ENCODE data around the gene CYFIP2. TPM values are rescaled to one million over a fixed set of nuclear protein-coding genes. Genes with fewer than 3 reads are reported as not detected.

CYFIP2 gene
- total and polyA plus RNA-seq, 2 of the 8 experiments (the other 6 are each of a cell fraction or from before 2014, with no cell fraction given): 45.1 to 80.6 TPM

- no peak overlapping the region for H3K56ac ChIP-seq (replicated peaks; ENCODE audit: insufficient read length, low read depth, low read length)
- H3K36me3 ChIP-seq (ENCODE audit: control insufficient read depth in 2 of 4, insufficient read depth in 4 of 4, low read length in 3 of 4): peaks cover 0 to 10% (median 8%) of the 10 kb centered on the region in 4 experiments; a peak in 6 of 8 replicates
- no peaks in the 10 kb centered on the region for H3K27me3 ChIP-seq (replicated peaks in 1 of 4; ENCODE audit: control insufficient read depth in 3 of 4, extremely low read depth in 1 of 4, insufficient read depth in 3 of 4, low read length in 3 of 4)
- H3K4ac ChIP-seq (replicated peaks; ENCODE audit: insufficient read length, low read depth, low read length): no peak overlapping the region
- H2BK20ac ChIP-seq (ENCODE audit: low read length): no peak overlapping the region
- H2BK15ac ChIP-seq (ENCODE audit: low read length): no peak overlapping the region
- no peak overlapping the region for H3K9ac ChIP-seq (replicated peaks in 1 of 4; ENCODE audit: extremely low read depth in 1 of 4, low read depth in 3 of 4, low read length in 3 of 4)
- H2AK5ac ChIP-seq (ENCODE audit: low read depth, low read length): no peak overlapping the region
- POLR2A ChIA-PET (ENCODE audit: partially characterized antibody): interaction anchor here (1.1 kb wide), 1 partner anchor 122 kb away, joined by 3 read pairs; no protein-coding TSS in a partner anchor
- no peaks in the 10 kb centered on the region for H3K79me1 ChIP-seq (ENCODE audit: low read depth, low read length)
- no peak overlapping the region for H4K5ac ChIP-seq (ENCODE audit: insufficient read length, low read depth, low read length)
- H2BK12ac ChIP-seq (ENCODE audit: low read depth, low read length): no peak overlapping the region
- H3K23me2 ChIP-seq (ENCODE audit: low read depth, low read length): no peaks in the 10 kb centered on the region
- no peaks in the 10 kb centered on the region for H3K4me1 ChIP-seq (replicated peaks in 1 of 4; ENCODE audit: control insufficient read depth in 3 of 4, insufficient read depth in 4 of 4, low read length in 3 of 4)
- peaks cover 0 to 5% of the 10 kb centered on the region in 2 experiments for H4K20me1 ChIP-seq (replicated peaks in 1 of 2; ENCODE audit: control insufficient read depth in 1 of 2, insufficient read depth in 2 of 2, low read length in 2 of 2)
- DNase-seq (ENCODE audit: low read depth in 1 of 2, low spot score in 2 of 2) (no peak), FAIRE-seq (no peak)
- no peak overlapping the region for H2AFZ ChIP-seq (ENCODE audit: low read length)
- no peak overlapping the region for H2BK5ac ChIP-seq (ENCODE audit: low read depth, low read length)
- no peak overlapping the region for H4K8ac ChIP-seq (ENCODE audit: extremely low read depth, insufficient read depth, low read length)
- no peak overlapping the region for H2BK120ac ChIP-seq (replicated peaks; ENCODE audit: low read depth, low read length)
- no peaks in the 10 kb centered on the region for H3K9me3 ChIP-seq (ENCODE audit: insufficient read depth in 2 of 2, low read depth in 1 of 2, low read length in 1 of 2)
- no peak overlapping the region for H3K23ac ChIP-seq (ENCODE audit: insufficient read length)
- no peak overlapping the region for H3K18ac ChIP-seq (ENCODE audit: extremely low read depth, low read length)
- no peak overlapping the region for H3K14ac ChIP-seq (ENCODE audit: insufficient read length)
- H4K91ac ChIP-seq (replicated peaks; ENCODE audit: insufficient read length, low read length): no peak overlapping the region
- H3K27ac ChIP-seq (ENCODE audit: low read depth, low read length): no peak overlapping the region
- CTCF ChIA-PET (ENCODE audit: partially characterized antibody): interaction anchor here (0.8 to 15.5 kb wide), 13 partner anchors 9 to 121 kb away, joined by 3 to 282 read pairs (median 8); a partner anchor contains a TSS
- 92% methylated on average over 3 of the region's 3 CpGs; no CpG with 5 or more reads in 1 of the 2 experiments for WGBS, 2 experiments (ENCODE audit: extremely low coverage in 1 of 2, insufficient coverage in 1 of 2, insufficient read length in 1 of 2, insufficient replicate concordance in 2 of 2, low coverage in 1 of 2, low lambda C conversion rate in 2 of 2, missing lambda C conversion rate in 1 of 2)
- no peak overlapping the region for H3K4me3 ChIP-seq (ENCODE audit: extremely low read depth in 1 of 4, insufficient read depth in 2 of 4, low read depth in 3 of 4, low read length in 4 of 4)
- H3K79me2 ChIP-seq (ENCODE audit: control insufficient read depth in 1 of 2, insufficient read depth in 2 of 2, low read length in 2 of 2): no peaks in the 10 kb centered on the region
- H3K4me2 ChIP-seq (ENCODE audit: insufficient read depth in 1 of 2, low read depth in 2 of 2, low read length in 2 of 2): no peak overlapping the region
- TF ChIP-seq CTBP2 (IDR thresholded peaks at IDR 0.05; ENCODE audit: borderline replicate concordance, insufficient read depth, insufficient read length, low read length) (no peak), JUN (IDR thresholded peaks at IDR 0.05; ENCODE audit: low read depth, low read length) (no peak), TAF1 (IDR thresholded peaks at IDR 0.05; ENCODE audit: low read depth, low read length) (no peak), POU5F1 (IDR thresholded peaks at IDR 0.05; ENCODE audit: low read depth, low read length) (no peak), SRF (IDR thresholded peaks at IDR 0.05; ENCODE audit: low read depth, low read length) (no peak), SP4 (IDR thresholded peaks at IDR 0.05; ENCODE audit: low read length) (no peak), BCL11A (IDR thresholded peaks at IDR 0.05; ENCODE audit: low read depth in 2 of 2, low read length in 2 of 2) (no peak), ATF2 (IDR thresholded peaks at IDR 0.05; ENCODE audit: low read length) (no peak), MAFK (IDR thresholded peaks at IDR 0.05; ENCODE audit: low read depth, low read length) (no peak), YY1 (IDR thresholded peaks at IDR 0.05; ENCODE audit: low read depth, low read length) (no peak), SIN3A (conservative IDR thresholded peaks at IDR 0.05 in 1 of 2, IDR thresholded peaks at IDR 0.05 in 1 of 2; ENCODE audit: low read depth in 1 of 2, low read length in 2 of 2) (no peak), EP300 (IDR thresholded peaks at IDR 0.05; ENCODE audit: borderline replicate concordance in 1 of 2, low read depth in 2 of 2, low read length in 2 of 2) (no peak), SP1 (IDR thresholded peaks at IDR 0.05; ENCODE audit: low read depth, low read length) (no peak)
Observed at GRCh38 chr5:157356576-157356975, 90.7 kb downstream of the CYFIP2 start.

Data from H1 (cell line).